Mucosa of descending colon (tissue), 3 donors: ENCODE results near the gene SHANK1. TPM values are rescaled to one million over a fixed set of nuclear protein-coding genes. Genes with fewer than 3 reads are reported as not detected.

Experiments
- ATAC-seq: fragments of 200-7000 bp; cut with Tn5 transposase; one replicate; pipeline ENCODE4 v1.9.1; 2020; ENCODE audit warnings: mild to moderate bottlenecking, moderate library complexity
- DNase-seq, 3 donors: peaks; one replicate each; pipeline ENCODE4 v3.0.0-alpha.2; 2020
- H3K36me3 ChIP-seq: fragments of 200-600 bp; one replicate; pipeline ENCODE4 v1.8.0; 2021; ENCODE audit warnings: low read depth, mild to moderate bottlenecking
- H3K4me1 ChIP-seq: fragments of 200-600 bp; one replicate; pipeline ENCODE4 v1.8.0; 2021; ENCODE audit warnings: low read depth, mild to moderate bottlenecking
- H3K4me3 ChIP-seq: fragments of 200-600 bp; one replicate; pipeline ENCODE4 v1.8.0; 2021; ENCODE audit warnings: mild to moderate bottlenecking
- H3K9me3 ChIP-seq: fragments of 200-600 bp; one replicate; pipeline ENCODE4 v1.8.0; 2021; ENCODE audit warnings: mild to moderate bottlenecking
- intact Hi-C, 2 donors: fragments of 100-400 bp; cut with DNase I in 1 of 2; cut with micrococcal nuclease in 1 of 2; formaldehyde crosslinking; loops; one replicate each; pipeline versions ENCODE4 v1.11.0 to v1.11.1; 2022; cut with DNase I, micrococcal nuclease
- total RNA-seq, 3 donors: library from RNA; stranded (reverse); fragmentation: NEBNext Ultra II Directional in 2 of 3; extraction: Animal tissue kit (Norgen Biotek cat#: 25700) in 2 of 3; gene quantifications; one replicate each; pipeline versions ENCODE4 v1.2.1 to v1.2.4, GENCODE V29; 2021 to 2023
- TF ChIP-seq, protein P1 (sequence below): fragments of 200-600 bp; IDR thresholded peaks from one replicate; pipeline ENCODE4 v1.8.0; 2022; ENCODE audit warnings: antibody characterized with exemption, mild to moderate bottlenecking
- donor health status: DM: no; HTN: no; CAD: no; lungs with moderate emphysema.
- donor health status: DM: no; HTN: no; CAD: no.
- donor health status: DM: no; HTN: yes; CAD: no.

The SHANK1 gene
- total RNA-seq, 3 donors from 2014 or later = 0.55 to 1.1 TPM; not detected in 1

DNA sequence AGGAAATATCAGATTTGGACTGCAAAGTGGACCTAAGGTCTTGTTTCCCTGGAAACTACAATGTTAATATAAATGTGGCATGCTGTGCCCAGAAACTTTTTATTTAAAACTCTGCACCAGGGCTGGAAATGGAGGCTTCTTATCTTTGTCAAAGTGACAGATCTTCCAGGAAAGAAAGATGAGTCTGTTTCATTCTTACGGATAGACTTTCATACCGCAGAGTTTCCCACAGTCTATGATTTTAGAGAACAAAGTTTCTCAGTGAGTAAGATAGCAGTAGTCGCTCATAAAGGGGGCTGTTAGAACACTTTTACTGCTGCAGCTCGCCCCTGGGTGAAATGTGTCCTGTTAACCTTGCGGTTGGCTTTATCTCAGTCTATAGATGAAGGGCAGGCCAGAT is 10.3 kb upstream of the SHANK1 start:
- DNase-seq = no peak
- Histone ChIP-seq H3K4me3 (no peak overlapping the region), H3K4me1 (peaks cover 8% of the 10 kb centered on the region), H3K36me3 (no peaks in the 10 kb centered on the region), H3K9me3 (no peaks in the 10 kb centered on the region)
- TF ChIP-seq, protein P1, sequence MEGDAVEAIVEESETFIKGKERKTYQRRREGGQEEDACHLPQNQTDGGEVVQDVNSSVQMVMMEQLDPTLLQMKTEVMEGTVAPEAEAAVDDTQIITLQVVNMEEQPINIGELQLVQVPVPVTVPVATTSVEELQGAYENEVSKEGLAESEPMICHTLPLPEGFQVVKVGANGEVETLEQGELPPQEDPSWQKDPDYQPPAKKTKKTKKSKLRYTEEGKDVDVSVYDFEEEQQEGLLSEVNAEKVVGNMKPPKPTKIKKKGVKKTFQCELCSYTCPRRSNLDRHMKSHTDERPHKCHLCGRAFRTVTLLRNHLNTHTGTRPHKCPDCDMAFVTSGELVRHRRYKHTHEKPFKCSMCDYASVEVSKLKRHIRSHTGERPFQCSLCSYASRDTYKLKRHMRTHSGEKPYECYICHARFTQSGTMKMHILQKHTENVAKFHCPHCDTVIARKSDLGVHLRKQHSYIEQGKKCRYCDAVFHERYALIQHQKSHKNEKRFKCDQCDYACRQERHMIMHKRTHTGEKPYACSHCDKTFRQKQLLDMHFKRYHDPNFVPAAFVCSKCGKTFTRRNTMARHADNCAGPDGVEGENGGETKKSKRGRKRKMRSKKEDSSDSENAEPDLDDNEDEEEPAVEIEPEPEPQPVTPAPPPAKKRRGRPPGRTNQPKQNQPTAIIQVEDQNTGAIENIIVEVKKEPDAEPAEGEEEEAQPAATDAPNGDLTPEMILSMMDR = no peak
- intact Hi-C loops = no loop called here
- ATAC-seq = no peak

DNA sequence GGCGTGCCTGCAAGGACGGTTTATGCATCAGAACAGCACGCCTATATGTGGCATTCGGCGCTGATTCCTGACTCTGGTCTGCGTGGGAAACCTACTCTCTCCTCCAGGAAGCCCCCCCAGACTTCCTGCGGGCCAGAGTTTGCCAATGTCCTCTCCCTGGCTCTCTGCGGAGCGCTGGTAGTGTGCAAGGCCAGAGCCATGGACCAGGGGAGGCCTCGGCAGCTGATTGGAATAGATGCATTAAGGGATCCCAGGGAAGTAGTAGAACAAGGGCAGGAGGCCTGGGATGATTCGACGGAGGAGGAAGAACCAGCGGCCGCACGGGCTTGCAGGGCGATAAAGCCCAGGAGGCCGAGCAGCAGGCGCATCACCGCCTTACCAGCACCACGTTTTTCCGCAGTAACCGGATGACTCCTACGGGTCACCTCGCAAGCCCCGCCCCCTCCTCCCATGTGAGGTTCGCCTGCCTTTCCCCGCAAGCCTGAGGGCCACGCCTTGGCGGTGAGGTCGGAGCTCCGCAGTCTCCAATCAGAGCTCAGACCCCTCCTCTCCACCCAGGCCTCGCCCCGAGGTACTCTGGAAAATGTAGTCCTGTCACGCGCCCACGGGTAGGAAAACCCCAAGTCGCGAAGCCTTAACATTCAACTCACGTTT is 8.6 kb upstream of the SHANK1 start:
- DNase-seq (peak; percentile 40 to 71 (median 51)), ATAC-seq (no peak)
- no peaks in the 10 kb centered on the region for H3K9me3 ChIP-seq
- TF ChIP-seq, protein P1 = no peak
- H3K36me3 ChIP-seq = no peaks in the 10 kb centered on the region
- H3K4me3 ChIP-seq = no peak overlapping the region
- intact Hi-C loops = no loop called here
- H3K4me1 ChIP-seq = peaks cover 16% of the 10 kb centered on the region

DNA sequence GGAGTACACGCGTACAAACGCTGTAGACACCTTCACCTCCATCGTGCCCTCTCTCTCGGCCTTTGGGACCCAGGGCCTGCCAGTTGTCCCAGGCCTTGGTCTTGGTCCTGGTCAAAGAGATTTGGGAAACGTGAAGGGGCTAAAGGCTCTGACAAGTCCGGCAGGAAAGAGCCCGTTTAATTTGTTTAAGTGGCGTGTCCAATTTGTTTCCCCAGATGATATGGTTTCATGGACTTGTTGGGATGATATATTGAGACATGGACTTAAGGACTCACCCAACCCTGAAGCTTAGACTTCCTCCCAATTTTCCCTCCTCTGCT is 6.3 kb upstream of the SHANK1 start:
- TF ChIP-seq, protein P1 = no peak
- ATAC-seq = no peak
- intact Hi-C loops = no loop called here
- Histone ChIP-seq H3K36me3 (no peaks in the 10 kb centered on the region), H3K4me3 (no peak overlapping the region), H3K9me3 (no peaks in the 10 kb centered on the region), H3K4me1 (peaks cover 16% of the 10 kb centered on the region)
- peak in 1 of 3 donors; percentile 45 for DNase-seq

DNA sequence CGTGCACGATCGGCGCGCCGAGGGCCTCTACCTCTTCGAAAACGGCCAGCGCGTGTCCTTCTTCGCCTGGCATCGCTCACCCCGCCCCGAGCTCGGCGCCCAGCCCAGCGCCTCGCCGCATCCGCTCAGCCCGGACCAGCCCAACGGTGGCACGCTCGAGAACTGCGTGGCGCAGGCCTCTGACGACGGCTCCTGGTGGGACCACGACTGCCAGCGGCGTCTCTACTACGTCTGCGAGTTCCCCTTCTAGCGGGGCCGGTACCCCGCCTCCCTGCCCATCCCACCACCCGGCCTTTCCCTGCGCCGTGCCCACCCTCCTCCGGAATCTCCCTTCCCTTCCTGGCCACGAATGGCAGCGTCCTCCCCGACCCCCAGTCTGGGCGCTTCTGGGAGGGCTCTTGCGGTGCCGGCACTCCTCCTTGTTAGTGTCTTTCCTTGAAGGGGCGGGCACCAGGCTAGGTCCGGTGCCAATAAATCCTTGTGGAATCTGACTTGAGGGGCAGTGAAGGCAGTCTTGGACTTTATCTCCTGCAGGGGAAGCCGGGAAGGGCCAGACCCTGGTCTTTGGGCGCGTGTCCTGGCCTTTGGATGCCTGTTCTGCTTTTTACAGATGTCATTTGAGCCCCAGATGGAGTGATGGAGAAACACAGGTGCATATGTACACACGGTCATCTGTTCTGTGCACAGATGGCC is 5.8 kb upstream of the SHANK1 start:
- intact Hi-C loops = no loop called here
- ATAC-seq (no peak), DNase-seq (no peak)
- TF ChIP-seq, protein P1 = no peak
- H3K4me1 ChIP-seq = peaks cover 16% of the 10 kb centered on the region
- H3K36me3 ChIP-seq = no peaks in the 10 kb centered on the region
- no peaks in the 10 kb centered on the region for H3K9me3 ChIP-seq
- peak overlapping the region; percentile 14 for H3K4me3 ChIP-seq

DNA sequence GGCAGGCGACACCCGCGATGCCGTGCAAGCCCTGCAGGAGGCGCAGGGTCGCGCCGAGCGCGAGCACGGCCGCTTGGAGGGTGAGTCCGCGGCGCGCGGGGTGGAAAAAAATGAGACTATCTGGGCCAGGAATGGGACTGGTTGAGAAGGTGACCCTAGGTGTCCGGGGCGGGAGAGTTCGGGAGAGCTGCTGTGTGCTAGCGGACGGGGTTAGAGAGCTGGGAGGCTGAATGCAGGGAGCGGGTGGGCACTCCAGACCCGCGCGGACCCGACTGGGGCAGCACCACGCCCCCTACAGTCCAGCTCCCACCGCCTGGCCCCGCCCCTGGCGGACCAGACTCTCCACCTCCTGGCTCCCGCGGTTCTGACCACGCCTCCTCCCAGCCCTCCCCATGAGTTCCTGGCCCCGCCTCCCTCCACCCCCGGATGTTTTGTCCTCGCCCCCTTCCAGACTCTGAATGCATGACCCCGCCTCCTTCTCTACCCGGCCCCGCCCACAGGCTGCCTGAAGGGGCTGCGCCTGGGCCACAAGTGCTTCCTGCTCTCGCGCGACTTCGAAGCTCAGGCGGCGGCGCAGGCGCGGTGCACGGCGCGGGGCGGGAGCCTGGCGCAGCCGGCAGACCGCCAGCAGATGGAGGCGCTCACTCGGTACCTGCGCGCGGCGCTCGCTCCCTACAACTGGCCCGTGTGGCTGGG is 5.1 kb upstream of the SHANK1 start:
- ATAC-seq = peak; percentile 96
- Histone ChIP-seq H3K4me1 (peaks cover 16% of the 10 kb centered on the region), H3K9me3 (no peaks in the 10 kb centered on the region), H3K4me3 (peak overlapping the region; percentile 14), H3K36me3 (no peaks in the 10 kb centered on the region)
- peak; percentile 97 to 99 (median 98) for DNase-seq
- TF ChIP-seq, protein P1 = peak; percentile 63
- intact Hi-C loops = no loop called here
